ENCODE measurements around the gene SELENOW. TPM values are rescaled to one million over a fixed set of nuclear protein-coding genes. Genes with fewer than 3 reads are reported as not detected.

SELENOW gene
- 100 to 1,000 TPM; 256 to 919 (median 484) TPM for total RNA-seq

GRCh38 chr19:47778049-47778953 lies at the start of gene SELENOW:
Gene SELENOW (plus strand): TSS chr19:47778703. CDS start chr19:47778786, 83 bp downstream.
- peak within 1 kb of the TSS; percentile 94 to 99 (median 95) for H3K27ac ChIP-seq
- intact Hi-C loops (cut with DNase I): no loop called here

GRCh38 chr19:47729468-47729798 lies 49.1 kb upstream of the SELENOW start:
- DNase-seq: peak; percentile 85 to 89
- H3K4me1 ChIP-seq: peaks cover 14 to 24% of the 10 kb centered on the region in 2 donors
- intact Hi-C loops (cut with DNase I): no loop called here

More at GRCh38 chr19:47778049-47778953, at the start of gene SELENOW:
- no peaks in the 10 kb centered on the region for H3K27me3 ChIP-seq
- H3K9me3 ChIP-seq: no peaks in the 10 kb centered on the region
- TF ChIP-seq POLR2A (IDR thresholded peaks at IDR 0.05) (peak; percentile 49 to 92), CTCF (IDR thresholded peaks at IDR 0.05) (no peak)
- H3K36me3 ChIP-seq: peaks cover 0 to 10% of the 10 kb centered on the region in 2 donors
- H3K4me3 ChIP-seq (replicated peaks in 1 of 3): peak within 1 kb of the TSS; percentile 43 to 95 (median 72)
- H3K4me1 ChIP-seq: peaks cover 13 to 29% of the 10 kb centered on the region in 2 donors
- peak; percentile 79 to 82 for DNase-seq
- 0 to 1% methylated on average over 27 to 31 of the region's 65 CpGs for WGBS, 2 donors

GRCh38 chr19:47729799-47730520 lies 48.5 kb upstream of the SELENOW start:
- WGBS, 2 donors: 25 to 26% methylated on average over 28 to 30 of the region's 30 CpGs
- DNase-seq: peak; percentile 78 to 80
- TF ChIP-seq CTCF (IDR thresholded peaks at IDR 0.05) (no peak), POLR2A (IDR thresholded peaks at IDR 0.05) (no peak)
- intact Hi-C loops (cut with DNase I): no loop called here
- no peaks in the 10 kb centered on the region for H3K9me3 ChIP-seq
- peak overlapping the region; percentile 70 to 95 (median 82) for H3K27ac ChIP-seq
- H3K27me3 ChIP-seq: no peaks in the 10 kb centered on the region
- H3K4me1 ChIP-seq: peaks cover 14 to 24% of the 10 kb centered on the region in 2 donors
- H3K4me3 ChIP-seq (replicated peaks in 1 of 3): peak overlapping the region in 1 of 3 donors; percentile 4
- peaks cover 0 to 6% of the 10 kb centered on the region in 2 donors for H3K36me3 ChIP-seq

More at GRCh38 chr19:47729468-47729798, 49.1 kb upstream of the SELENOW start:
- Histone ChIP-seq H3K27me3 (no peaks in the 10 kb centered on the region), H3K36me3 (peaks cover 0 to 6% of the 10 kb centered on the region in 2 donors), H3K27ac (peak overlapping the region; percentile 70 to 95 (median 82)), H3K4me3 (replicated peaks in 1 of 3) (peak overlapping the region in 1 of 3 donors; percentile 4), H3K9me3 (no peaks in the 10 kb centered on the region)
- 8 to 12% methylated on average over 9 of the region's 9 CpGs for WGBS, 2 donors
- TF ChIP-seq POLR2A (IDR thresholded peaks at IDR 0.05) (peak in 1 of 2 donors; percentile 39), CTCF (IDR thresholded peaks at IDR 0.05) (no peak)

GRCh38 chr19:47730521-47730889 lies 48.0 kb upstream of the SELENOW start:
- H3K4me3 ChIP-seq (replicated peaks in 1 of 3): no peak overlapping the region
- no peak for DNase-seq
- peaks cover 0 to 6% of the 10 kb centered on the region in 2 donors for H3K36me3 ChIP-seq
- intact Hi-C loops (cut with DNase I): no loop called here
- no peak for TF ChIP-seq CTCF (IDR thresholded peaks at IDR 0.05)
- no peak for TF ChIP-seq POLR2A (IDR thresholded peaks at IDR 0.05)
- WGBS, 2 donors: 91 to 95% methylated on average over 8 of the region's 8 CpGs
- H3K27me3 ChIP-seq: no peaks in the 10 kb centered on the region
- H3K4me1 ChIP-seq: peaks cover 14 to 24% of the 10 kb centered on the region in 2 donors
- no peaks in the 10 kb centered on the region for H3K9me3 ChIP-seq
- H3K27ac ChIP-seq: peak overlapping the region; percentile 70 to 95 (median 82)
